GM19035 (cell line): ENCODE data around the gene CBX1.
"Not testable (repeated sequence)": the region's sequence is repeated elsewhere in the genome, so short reads cannot be mapped to it uniquely, and the experiment has no call there.

Experiments
- ATAC-seq: cut with Tn5 transposase; IDR thresholded peaks from one replicate; pipeline ENCODE4 v1.9.1; 2021; ENCODE audit not compliant: unreplicated experiment

Gene CBX1

DNA sequence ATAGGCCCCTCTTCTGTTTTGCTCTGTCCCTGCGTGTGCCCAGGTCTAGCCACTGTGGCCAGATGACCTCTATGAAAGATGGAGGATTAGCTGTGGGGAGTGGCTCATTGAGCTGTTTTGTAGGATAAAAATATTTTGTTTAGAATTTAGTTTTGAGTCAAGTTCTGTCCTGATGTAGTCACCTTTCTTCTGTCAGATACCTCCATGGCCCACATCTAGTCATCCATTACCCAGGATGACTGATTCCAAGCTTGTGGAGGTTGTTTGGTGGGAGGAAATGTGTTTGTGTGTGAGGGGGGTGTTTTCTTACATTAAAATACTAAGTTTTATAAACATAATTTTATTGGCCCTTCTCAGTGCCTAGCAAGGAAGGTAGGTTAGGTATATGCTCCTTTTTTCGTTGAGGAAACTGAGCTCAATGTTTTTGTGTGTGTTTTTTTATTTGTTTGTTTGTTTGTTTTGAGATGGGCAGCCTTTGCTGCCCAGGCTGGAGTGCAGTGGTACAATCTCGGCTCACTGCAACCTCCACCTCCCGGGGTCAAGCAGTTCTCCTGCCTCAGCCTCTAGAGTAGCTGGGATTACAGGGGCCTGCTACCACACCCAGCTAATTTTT lies 22.6 kb upstream of the CBX1 start:
- no peak for ATAC-seq

GRCh38 chr17:48123111-48123510 lies 21.8 kb upstream of the CBX1 start:
- no peak for ATAC-seq

DNA sequence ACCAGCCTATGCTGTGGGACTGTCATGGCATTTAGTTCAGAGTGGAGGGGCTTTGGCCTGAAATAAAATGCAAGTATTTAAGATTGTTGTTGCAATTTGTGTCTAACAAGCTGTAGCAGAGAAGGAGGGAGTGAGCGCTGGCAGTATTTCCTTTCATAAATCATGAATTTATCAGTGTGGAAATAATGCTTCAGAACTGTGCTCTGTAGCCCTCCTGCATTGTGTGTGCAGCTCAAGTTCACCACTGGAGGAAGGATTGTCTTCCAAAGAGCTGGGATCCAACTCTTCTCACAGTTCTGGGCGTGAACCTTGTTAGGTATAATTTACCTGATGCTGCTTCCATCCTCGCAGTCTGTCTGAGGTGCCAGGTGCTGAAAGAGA lies 21.4 kb upstream of the CBX1 start:
- no peak for ATAC-seq

DNA sequence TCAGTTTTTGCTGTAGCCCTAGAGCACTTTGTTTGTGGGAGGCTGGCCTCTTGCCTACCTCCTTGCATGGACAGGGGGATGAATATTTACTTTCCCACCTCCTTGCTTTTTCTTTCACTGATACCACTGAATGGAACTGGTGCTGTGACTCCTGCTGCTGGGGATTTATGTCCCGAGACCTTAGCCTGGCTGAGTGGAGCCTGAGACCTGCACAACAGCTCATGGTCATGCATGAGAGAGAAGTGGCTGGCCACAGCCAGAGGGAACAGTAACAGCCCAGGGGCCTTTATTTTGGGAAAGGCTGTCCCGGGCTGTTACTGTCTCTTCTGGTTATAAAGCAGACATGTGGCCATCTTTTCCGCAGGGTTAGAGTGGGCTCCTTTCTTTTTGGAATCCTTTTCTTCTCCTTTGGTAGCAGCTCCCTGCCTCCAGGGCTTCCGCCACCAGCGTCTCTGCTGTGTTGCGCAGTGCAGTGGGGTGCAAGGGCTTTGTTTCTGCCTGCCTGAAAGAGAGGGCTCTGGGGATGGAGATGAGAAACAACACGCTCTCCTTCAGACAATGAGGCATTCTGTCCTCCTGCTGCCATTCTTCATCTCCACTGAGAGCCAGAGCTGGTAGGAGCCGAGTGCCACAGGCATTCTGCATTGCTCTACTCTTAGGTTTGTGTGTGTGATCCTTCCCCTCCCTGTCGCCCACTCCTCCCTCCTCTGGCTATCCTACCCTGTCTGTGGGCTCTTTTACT lies 20.8 kb upstream of the CBX1 start:
- ATAC-seq, result no peak

DNA sequence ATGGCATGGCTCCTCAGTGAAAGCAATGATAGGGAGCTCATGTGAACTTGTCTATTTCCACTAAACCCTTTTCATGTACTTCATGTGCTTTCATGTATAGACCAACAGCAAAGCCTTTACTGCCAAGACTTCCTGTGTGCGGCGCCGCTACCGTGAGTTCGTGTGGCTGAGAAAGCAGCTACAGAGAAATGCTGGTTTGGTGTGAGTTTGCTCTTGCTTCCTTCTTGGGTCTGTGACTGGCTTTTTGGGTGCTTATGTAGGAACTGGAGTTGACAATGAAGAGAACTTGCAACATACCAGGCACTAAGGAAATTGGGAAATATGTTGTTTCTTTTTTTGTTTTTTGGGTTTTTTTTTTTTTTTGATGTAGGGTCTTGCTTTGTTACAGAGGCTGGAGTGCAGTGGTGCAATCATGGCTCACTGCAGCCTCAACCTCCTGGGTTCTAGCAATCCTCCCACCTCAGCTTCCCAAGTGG lies 12.0 kb upstream of the CBX1 start:
- ATAC-seq, result no peak

DNA sequence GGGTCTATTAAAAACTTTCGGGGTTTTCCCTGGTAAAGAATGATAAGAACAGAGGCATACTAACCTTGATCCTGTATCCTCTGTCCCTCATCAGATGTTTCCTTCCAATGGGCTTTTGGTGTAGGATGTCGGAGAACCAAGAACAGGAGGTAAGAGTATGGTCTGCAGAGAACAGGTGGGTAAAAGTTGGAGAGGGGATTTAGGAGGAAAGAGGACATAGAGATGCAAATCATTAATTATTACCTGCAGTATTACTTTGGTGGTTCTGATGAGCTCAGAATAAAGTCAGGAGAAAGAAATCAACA lies 10.6 kb upstream of the CBX1 start:
- no peak for ATAC-seq

- ATAC-seq, result no peak
These were observed 9.5 kb upstream of the CBX1 start for GRCh38 chr17:48110761-48111160.

- ATAC-seq, result peak; percentile 81
These were observed 6.1 kb upstream of the CBX1 start, which contains the start of gene SNX11 for GRCh38 chr17:48107137-48108055. Gene SNX11 (plus strand): TSS chr17:48107766. CDS start chr17:48112044, 4,278 bp downstream.

DNA sequence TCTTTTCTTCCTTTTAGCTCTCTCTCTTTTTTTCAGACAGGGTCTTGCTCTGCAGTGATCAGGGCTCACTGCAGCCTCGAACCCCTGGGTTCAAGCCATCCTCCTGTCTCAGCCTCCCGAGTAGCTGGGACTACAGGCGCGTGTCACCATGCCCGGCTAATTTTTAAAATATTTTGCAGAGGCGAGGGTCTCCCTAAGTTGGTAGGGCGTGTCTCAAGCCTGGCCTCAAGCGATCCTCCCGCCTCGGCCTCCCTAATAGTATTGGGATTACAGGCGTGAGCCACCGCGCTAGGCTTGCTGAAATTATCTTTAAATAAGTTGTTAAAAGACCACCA lies 5.5 kb upstream of the CBX1 start:
- ATAC-seq, result no peak

- ATAC-seq, result no peak
These were observed 3.2 kb upstream of the CBX1 start for GRCh38 chr17:48104440-48104839.

DNA sequence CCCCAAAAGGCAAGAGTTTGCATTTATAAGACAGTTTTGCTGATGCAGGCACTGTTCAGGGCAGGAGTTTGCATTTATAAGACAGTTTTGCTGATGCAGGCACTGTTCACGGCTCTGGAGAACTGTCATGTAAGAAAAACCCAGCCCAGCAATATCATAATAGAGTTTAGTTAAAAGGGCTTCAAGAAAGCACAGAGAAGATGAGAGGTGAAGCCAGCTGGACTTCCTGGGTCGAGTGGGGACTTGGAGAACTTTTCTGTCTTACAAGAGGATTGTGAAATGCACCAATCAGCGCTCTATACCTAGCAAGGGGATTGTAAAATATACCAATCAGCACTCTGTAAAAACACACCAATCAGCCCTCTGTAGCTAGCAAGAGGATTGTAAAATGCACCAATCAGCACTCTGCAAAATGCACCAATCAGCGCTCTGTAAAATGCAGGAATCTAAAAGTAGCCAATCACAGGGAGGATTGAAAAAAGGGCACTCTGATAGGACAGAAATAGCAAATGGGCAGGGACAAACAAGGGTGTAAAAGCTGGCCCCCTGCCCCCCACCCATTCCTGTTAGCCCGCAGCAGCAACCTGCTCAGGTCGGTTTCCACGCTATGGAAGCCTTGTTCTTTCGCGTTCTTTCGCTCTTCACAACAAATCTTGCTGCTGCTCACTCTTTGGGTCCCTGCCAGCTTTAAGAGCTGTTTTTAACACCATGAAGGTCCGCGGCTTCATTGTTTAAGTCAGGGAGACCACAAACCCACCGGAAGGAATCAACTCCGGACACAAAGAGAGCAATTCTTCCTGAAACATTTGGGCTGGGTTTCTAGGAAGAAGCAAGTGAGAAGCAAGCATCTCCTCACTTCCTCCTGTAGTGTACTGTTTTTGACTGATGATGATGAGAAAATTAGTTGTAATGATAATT lies 1.8 kb upstream of the CBX1 start:
- ATAC-seq, result no peak

DNA sequence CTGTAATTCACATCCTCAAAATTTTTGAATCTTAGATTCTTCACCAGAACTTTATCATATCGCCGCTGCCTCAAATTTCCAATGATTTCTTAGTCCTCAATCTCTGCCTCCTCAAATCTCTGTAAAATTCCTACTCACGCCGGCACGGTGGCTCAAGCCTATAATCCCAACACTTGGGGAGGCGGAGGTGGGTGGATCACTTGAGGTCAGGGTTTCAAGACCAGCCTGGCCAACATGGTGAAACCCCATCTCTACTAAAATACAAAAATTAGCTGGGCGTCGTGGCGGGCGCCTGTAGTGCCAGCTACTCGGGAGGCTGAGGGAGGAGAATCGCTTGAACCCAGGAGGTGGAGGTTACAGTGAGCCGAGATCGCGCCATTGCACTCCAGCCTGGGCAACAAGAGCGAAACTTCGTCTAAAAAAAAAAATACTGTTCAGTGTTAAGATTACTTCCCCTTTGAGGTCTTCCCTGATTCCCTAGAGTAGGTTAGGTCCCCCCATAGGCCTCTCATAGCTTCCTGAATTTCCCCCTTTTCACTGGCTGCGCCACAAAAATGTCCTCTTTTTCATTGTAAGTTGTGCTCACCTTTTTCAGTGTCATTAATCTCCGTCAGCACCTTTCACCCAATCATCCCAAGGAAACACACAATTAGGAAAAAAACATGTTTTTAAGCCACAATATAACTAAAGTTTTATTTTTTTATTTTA lies 919 bp upstream of the CBX1 start:
- no peak for ATAC-seq

- no peak for ATAC-seq
These were observed 677 bp downstream of the CBX1 start for GRCh38 chr17:48100591-48101011.

DNA sequence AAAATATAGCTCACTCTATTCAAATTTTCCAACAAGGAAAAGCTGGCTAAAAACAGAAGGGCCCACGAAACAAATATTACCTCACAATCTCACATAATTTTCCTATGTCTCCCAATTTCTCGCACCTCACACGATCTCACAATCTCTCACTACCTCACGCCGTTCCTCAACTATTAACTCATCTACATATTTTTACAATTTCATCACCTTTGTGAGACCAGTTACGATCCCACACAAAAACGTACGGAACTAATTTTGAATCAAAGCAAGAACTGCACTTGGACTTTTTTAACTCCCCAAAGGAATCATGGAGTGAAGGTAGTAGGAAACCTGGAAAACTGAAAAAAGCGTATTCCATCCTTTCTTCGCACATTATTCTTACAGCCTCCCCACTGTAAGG lies 1.1 kb downstream of the CBX1 start:
- no peak for ATAC-seq

GRCh38 chr17:48095611-48096010 lies 5.7 kb downstream of the CBX1 start:
- no peak for ATAC-seq

- no peak for ATAC-seq
These were observed 7.8 kb downstream of the CBX1 start for GRCh38 chr17:48093341-48094045.

DNA sequence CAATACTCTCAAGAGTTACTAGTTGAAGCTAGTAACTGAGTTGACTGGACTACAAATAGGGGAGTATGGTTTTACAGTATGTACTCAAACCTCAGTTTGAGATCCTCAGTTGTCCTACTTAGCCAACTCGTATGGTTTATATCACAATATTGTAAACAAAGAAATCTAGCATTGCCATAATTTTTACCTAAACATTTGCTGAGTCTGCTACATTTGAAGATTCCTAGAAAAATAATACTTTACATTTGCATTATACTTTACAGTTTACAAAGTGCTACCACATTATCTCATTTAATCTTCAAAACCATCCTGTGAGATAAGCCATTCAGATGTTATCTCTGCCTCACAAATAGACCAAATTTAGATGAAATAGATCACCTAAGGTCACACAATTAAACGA lies 16.3 kb downstream of the CBX1 start:
- no peak for ATAC-seq

DNA sequence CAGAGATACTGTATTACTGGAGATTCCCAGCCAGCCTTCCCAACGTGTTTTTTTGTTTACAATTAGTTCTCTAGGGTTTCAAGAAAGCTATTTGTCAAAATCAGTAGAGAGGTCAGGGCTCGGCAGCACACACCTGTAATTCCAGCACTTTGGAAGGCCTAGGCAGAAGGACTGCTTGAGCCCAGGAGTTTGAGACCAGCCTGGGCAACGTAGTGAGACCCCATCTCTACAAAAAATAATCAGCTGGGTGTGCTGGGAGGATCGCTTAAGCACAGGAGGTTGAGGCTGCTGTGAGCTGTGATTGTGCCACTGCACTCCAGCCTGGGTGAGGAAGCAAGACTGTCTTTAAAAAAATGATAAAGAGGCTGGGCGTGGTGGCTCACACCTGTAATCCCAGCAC lies 19.4 kb downstream of the CBX1 start:
- no peak for ATAC-seq

GRCh38 chr17:48077152-48077551 lies 24.1 kb downstream of the CBX1 start:
- ATAC-seq, result not testable (repeated sequence)
